GM19043 (cell line): ENCODE data around the gene CBLC.

Experiments used
- ATAC-seq: cut with Tn5 transposase; IDR thresholded peaks from one replicate; pipeline ENCODE4 v1.9.1; 2021; ENCODE audit warnings: low read depth; ENCODE audit not compliant: unreplicated experiment

Gene CBLC

DNA sequence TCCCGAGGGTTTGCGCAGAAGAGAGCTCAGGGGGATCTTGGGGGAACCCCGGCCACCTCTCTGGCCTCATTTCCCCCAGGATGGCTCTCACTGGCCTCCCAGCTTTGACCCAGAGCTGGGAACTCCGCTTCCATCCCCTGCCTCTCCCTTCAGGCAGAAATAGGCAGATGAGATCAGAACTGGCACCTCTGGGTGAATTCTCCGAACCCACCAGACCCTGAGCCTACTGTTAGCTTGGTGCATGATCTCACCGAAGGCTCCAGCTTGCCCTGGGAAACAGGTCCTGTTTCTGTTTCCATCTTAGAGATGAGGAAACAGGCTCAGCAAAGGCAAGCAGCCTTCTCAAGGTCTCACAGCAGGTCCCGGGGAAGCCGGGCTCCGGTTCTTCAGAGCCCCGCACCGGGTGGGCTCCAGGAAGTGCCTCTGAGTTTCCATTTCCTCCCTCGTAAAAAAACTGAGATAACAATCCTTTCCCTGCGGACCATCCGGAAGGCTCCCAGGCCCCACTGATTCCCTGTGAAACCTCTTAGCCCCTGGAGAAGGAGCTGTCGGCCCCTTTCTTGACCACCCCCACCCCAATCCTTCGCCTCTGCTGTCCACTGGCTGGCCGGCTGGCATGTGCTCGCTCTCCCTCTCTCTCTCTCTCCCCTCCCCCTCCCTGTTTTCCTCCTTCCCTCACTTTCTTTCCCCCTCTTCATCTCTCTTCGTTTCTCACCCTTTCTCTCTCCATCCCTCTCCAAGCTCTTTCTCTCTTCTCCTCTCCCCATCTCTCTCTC lies 70.5 kb downstream of the CBLC start:
- no peak for ATAC-seq

DNA sequence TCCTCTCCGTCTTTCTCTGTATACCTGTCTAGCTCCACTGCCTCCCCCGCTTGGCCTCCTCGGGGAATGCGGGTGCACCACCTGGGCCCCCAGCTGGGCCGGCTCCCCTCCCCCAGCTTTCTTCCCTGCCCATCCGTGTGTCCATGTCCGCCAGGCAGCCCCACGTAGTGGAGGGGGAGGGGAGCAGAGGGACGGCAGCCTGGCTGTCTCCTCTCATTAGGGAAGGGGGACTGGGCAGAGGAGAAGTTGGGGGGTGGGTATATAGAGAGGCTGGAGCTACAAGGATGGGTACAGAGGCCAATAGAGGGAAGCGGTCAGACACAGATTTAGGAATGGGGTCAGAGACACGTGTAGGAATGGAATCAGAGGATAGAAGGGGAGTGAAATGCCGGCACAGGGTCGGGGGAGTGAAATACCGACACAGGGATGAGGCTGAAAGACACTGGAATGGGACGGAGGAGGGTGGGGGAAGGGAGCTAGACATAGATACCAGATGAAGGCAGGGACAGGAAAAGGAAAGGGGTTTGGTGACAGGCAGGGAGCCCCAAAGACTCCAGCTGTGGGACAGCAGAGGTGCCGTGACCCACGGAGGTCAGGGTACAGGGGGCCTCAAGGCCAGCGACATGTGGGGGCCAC lies 71.2 kb downstream of the CBLC start:
- no peak for ATAC-seq
